SK-N-SH (cell line): Measurements from ENCODE around the gene KLC1. TPM values are rescaled to one million over a fixed set of nuclear protein-coding genes. Genes with fewer than 3 reads are reported as not detected.

Source experiments
- CTCF ChIA-PET: fragments of 300-600, 350-600 bp; formaldehyde crosslinking; extraction: SDS; loops from one replicate; lab custom pipeline; 2021; lab: Yijun Ruan, JAX
- POLR2A ChIA-PET: fragments of 350-600 bp; sonication (Branson Sonifier 250); formaldehyde crosslinking; extraction: SDS; loops from one replicate; lab custom pipeline; 2020; ENCODE audit warnings: antibody characterized with exemption, inconsistent platforms; lab: Yijun Ruan, JAX
- DNase-seq: peaks from one replicate; pipeline ENCODE4 v3.0.0; 2012
- H2AFZ ChIP-seq: fragments of 200-600 bp; sonication (generic); 2 replicates; pipeline ENCODE4 v1.8.1; 2016; ENCODE audit warnings: antibody characterized with exemption, mild to moderate bottlenecking, low read depth
- H3F3A ChIP-seq: fragments of 200-600 bp; sonication (generic); replicated peaks from 2 replicates; pipeline ENCODE3; 2016; ENCODE audit warnings: antibody characterized with exemption, mild to moderate bottlenecking; ENCODE audit not compliant: insufficient read depth
- H3K27ac ChIP-seq, 2 experiments: fragments of 200-500 bp in 1 of 2; fragments of 200-600 bp in 1 of 2; sonication (Bioruptor generic) in 1 of 2; sonication (generic), shearing (Covaris generic) in 1 of 2; 2 replicates each; pipeline versions ENCODE4 v1.5.1 to v1.6.1; 2014 to 2016; ENCODE audit warnings: low read depth in 2 of 2, inconsistent platforms in 1 of 2, low read length in 1 of 2, mild to moderate bottlenecking in 1 of 2, mixed read lengths in 1 of 2
- H3K27me3 ChIP-seq: fragments of 200-600 bp; sonication (generic), shearing (Covaris generic); 2 replicates; pipeline ENCODE4 v1.6.1; 2016; ENCODE audit warnings: mixed run types; ENCODE audit not compliant: insufficient read depth
- H3K36me3 ChIP-seq, 2 experiments: fragments of 200-500 bp in 1 of 2; fragments of 200-600 bp in 1 of 2; sonication (Bioruptor generic) in 1 of 2; sonication (generic) in 1 of 2; replicated peaks in 1 of 2; 2 replicates each; pipeline versions ENCODE3 to v1.5.1; 2014 to 2016; ENCODE audit warnings: low read length in 1 of 2, mild to moderate bottlenecking in 1 of 2; ENCODE audit not compliant: insufficient read depth in 2 of 2, control insufficient read depth in 1 of 2
- H3K4me1 ChIP-seq, 2 experiments: fragments of 200-500 bp in 1 of 2; fragments of 200-600 bp in 1 of 2; sonication (Bioruptor generic) in 1 of 2; sonication (generic), shearing (Covaris generic) in 1 of 2; 2 replicates each; pipeline versions ENCODE4 v1.5.1 to v1.6.1; 2014 to 2016; ENCODE audit warnings: low read depth in 1 of 2, low read length in 1 of 2, mixed run types in 1 of 2; ENCODE audit not compliant: insufficient read depth in 2 of 2, control insufficient read depth in 1 of 2
- H3K4me2 ChIP-seq: fragments of 200-600 bp; sonication (generic), shearing (Covaris generic); 2 replicates; pipeline ENCODE4 v1.6.1; 2017; ENCODE audit warnings: mixed run types
- H3K4me3 ChIP-seq, 2 experiments: fragments of 200-500 bp in 1 of 2; fragments of 200-600 bp in 1 of 2; sonication (Bioruptor generic) in 1 of 2; sonication (generic), shearing (Covaris generic) in 1 of 2; 2 replicates each; pipeline versions ENCODE4 v1.5.1 to v1.8.1; 2014 to 2016; ENCODE audit warnings: low read depth in 2 of 2, inconsistent platforms in 1 of 2, low read length in 1 of 2, mild to moderate bottlenecking in 1 of 2, mixed read lengths in 1 of 2, moderate library complexity in 1 of 2
- H3K79me2 ChIP-seq: fragments of 200-600 bp; sonication (generic); 2 replicates; pipeline ENCODE4 v1.8.1; 2017; ENCODE audit warnings: mild to moderate bottlenecking; ENCODE audit not compliant: insufficient read depth
- H3K9ac ChIP-seq: fragments of 200-600 bp; sonication (generic); 2 replicates; pipeline ENCODE4 v1.6.1; 2017; ENCODE audit warnings: mixed run types
- H3K9me2 ChIP-seq: fragments of 200-600 bp; sonication (generic); 2 replicates; pipeline ENCODE4 v1.6.1; 2017; ENCODE audit warnings: mixed run types
- H3K9me3 ChIP-seq: fragments of 200-600 bp; sonication (generic); 2 replicates; pipeline ENCODE4 v1.6.1; 2017; ENCODE audit warnings: mixed run types, mild to moderate bottlenecking, moderate library complexity
- H4K20me1 ChIP-seq: fragments of 200-600 bp; sonication (generic); 2 replicates; pipeline ENCODE4 v1.6.1; 2017; ENCODE audit warnings: mild to moderate bottlenecking, mixed run types; ENCODE audit not compliant: insufficient read depth
- EZH2phosphoT487 ChIP-seq: fragments of 200-600 bp; sonication (generic); IDR thresholded peaks from 2 replicates; pipeline ENCODE4 v1.6.1; 2017; ENCODE audit warnings: low read depth, mixed run types, mild to moderate bottlenecking, antibody characterized with exemption, moderate library complexity, borderline replicate concordance
- FOSL2 ChIP-seq: IDR thresholded peaks from 2 replicates; pipeline ENCODE4 v1.4.0; 2012; ENCODE audit warnings: low read depth, mild to moderate bottlenecking, moderate library complexity, borderline replicate concordance
- GABPA ChIP-seq: IDR thresholded peaks from 2 replicates; pipeline ENCODE4 v1.4.0; 2012; ENCODE audit warnings: low read depth, mild to moderate bottlenecking
- MXI1 ChIP-seq: IDR thresholded peaks from 2 replicates; pipeline ENCODE4 v1.6.1; 2012; ENCODE audit warnings: mild to moderate bottlenecking, low read depth, low read length, improper control_type of control experiment
- PBX3 ChIP-seq: IDR thresholded peaks from 2 replicates; pipeline ENCODE4; 2012
- SIN3A ChIP-seq: IDR thresholded peaks from 2 replicates; pipeline ENCODE4 v1.6.1; 2012; ENCODE audit warnings: low read depth, mild to moderate bottlenecking, low read length, moderate library complexity, borderline replicate concordance
- USF2 ChIP-seq: fragments of 150-350 bp; IDR thresholded peaks from 2 replicates; pipeline ENCODE4 v1.6.1; 2017; ENCODE audit warnings: antibody characterized with exemption, low read length, low read depth, borderline replicate concordance
- WGBS: methylation state at CpG from one replicate; pipeline ENCODE4 v1.1.6; 2017; ENCODE audit warnings: low lambda C conversion rate; 5-methylcytosine and 5-hydroxymethylcytosine counted together
- polyA plus RNA-seq, 3 experiments: library from polyadenylated mRNA; depleted of rRNA; stranded (reverse); fragments of >200 nt; gene quantifications; 2 replicates each; pipeline ENCODE4 v1.2.3, GENCODE V29; 2012
- TF ChIP-seq, protein P1 (sequence below): IDR thresholded peaks from 2 replicates; pipeline ENCODE4 v1.4.0; 2012; ENCODE audit warnings: low read depth
- TF ChIP-seq, protein P2 (sequence below): IDR thresholded peaks from 2 replicates; pipeline ENCODE4 v1.6.1; 2012; ENCODE audit warnings: mild to moderate bottlenecking, low read depth, low read length, moderate library complexity

Gene KLC1
- polyA plus RNA-seq, 1 of the 3 experiments (the other 2 are of a cell fraction) = 308 TPM

DNA sequence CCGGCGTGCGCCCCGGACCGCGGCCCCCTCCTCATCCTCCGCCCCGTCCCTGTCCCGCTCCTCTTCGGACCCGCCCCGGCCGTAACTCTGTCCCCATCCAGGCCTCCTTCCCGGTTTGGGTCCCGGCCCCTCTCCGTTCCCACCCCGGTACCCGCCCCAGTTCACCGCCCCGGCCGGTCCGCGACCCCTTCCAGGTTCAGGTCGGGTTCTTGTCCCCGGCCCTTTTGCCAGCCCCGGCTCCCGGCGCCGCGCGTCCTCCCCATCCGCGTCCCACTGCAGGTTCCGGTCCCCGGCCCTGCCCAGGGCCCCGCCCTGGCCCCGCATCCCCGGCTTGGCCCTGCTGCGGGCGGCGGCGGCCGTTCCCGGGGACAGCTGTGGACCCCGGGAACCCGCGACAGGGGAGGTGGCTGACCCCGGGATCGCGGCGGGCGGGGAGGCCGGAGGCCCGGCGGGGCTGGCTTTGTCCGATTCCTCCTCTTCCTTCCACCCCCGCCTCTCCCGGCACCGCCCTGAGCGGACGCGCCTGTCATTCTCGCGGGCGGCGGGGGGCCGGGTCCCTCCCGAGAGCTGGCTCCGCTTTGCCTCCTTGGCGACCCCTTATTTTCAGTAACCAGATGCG is 601 bp downstream of the KLC1 start:
- POLR2A ChIA-PET = interaction anchor here (0.6 to 1.8 kb wide), 3 partner anchors 13 to 74 kb away, joined by 3 to 5 read pairs (median 3); no protein-coding TSS in a partner anchor
- Histone ChIP-seq H3K36me3 (peaks cover 0 to 11% of the 10 kb centered on the region in 2 experiments), H3K9me3 (no peaks in the 10 kb centered on the region)
- TF ChIP-seq USF2 (no peak), SIN3A (peak; percentile 52; the same call in 1 of the 2 replicates), GABPA (peak; percentile 33; the same call in 1 of the 2 replicates), PBX3 (0 out of 2 replicates have a peak, but pooled peaks have one; percentile 20)
- TF ChIP-seq, protein P1, sequence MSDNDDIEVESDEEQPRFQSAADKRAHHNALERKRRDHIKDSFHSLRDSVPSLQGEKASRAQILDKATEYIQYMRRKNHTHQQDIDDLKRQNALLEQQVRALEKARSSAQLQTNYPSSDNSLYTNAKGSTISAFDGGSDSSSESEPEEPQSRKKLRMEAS = 0 out of 2 replicates have a peak, but pooled peaks have one; percentile 14
- TF ChIP-seq, all 33 proteins: peak for 4
- Histone ChIP-seq H4K20me1 (peaks cover 48% of the 10 kb centered on the region), H3K27ac (peak overlapping the region; percentile 87 to 93; a peak in 3 of 4 replicates), H3K79me2 (peaks cover 61% of the 10 kb centered on the region), H3K9ac (peak overlapping the region; percentile 88), H3K4me2 (peak overlapping the region; percentile 80), H3K27me3 (no peaks in the 10 kb centered on the region), H3K4me3 (peak overlapping the region; percentile 72 to 76), H3F3A (peaks cover 20% of the 10 kb centered on the region), H3K9me2 (no peaks in the 10 kb centered on the region), H3K4me1 (peaks cover 13 to 21% of the 10 kb centered on the region in 2 experiments), H2AFZ (no peak overlapping the region)
- CTCF ChIA-PET = interaction anchor here (1.3 to 3.1 kb wide), 3 partner anchors 9 to 55 kb away, joined by 4 to 11 read pairs (median 4); no protein-coding TSS in a partner anchor
- DNase-seq = peak; percentile 87
- 1% methylated on average over 60 of the region's 71 CpGs for WGBS

DNA sequence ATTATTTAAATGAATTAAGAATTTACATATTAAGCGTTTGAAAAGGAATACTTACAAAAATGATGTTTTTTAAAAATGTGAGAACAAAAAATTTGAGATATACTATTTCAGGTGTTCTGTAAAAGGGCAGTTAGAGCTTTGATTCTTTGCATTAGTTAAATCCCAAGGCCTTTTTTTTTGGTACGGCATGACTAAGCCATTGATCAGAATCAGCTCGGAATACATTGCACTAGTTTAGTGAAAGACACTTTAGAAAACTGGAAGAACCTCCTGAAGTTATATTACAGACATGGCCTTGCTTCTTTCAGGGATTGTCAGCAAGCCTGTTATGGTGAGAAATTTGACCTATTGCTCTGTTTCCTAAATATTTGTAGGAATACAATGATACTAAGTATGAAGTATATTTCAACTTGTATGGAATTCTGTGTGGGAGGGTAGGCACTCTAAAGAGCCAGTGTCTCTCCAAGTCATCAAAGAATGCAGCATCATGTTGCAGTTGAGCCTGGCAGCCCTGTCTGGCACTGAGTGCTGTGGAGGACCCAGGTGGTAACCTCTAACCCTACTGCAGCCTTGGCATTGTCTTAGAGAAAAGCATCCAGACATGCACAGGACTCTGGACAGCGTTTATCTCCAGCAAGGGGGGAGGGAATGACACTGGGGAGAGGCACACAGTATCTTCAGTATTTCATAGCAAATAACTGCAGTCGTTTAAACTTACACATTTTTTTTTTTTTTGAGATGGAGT is 1.5 kb downstream of the KLC1 start:
- peaks cover 0 to 20% of the 10 kb centered on the region in 2 experiments for H3K36me3 ChIP-seq
- CTCF ChIA-PET = interaction anchor here (1.3 kb wide), 2 partner anchors 10 to 56 kb away, joined by 4 read pairs; no protein-coding TSS in a partner anchor
- peak overlapping the region; percentile 80 for H3K4me2 ChIP-seq
- H3K9me2 ChIP-seq = no peaks in the 10 kb centered on the region
- no peaks in the 10 kb centered on the region for H3K9me3 ChIP-seq
- no peak overlapping the region for H2AFZ ChIP-seq
- H3K27ac ChIP-seq = peak overlapping the region in 1 of 2 experiments; percentile 93; a peak in 3 of 4 replicates
- peaks cover 13% of the 10 kb centered on the region in 2 experiments for H3K4me1 ChIP-seq
- H3K79me2 ChIP-seq = peaks cover 70% of the 10 kb centered on the region
- 0 out of 2 replicates have a peak, but pooled peaks have one; percentile 12 for TF ChIP-seq FOSL2
- no peak for TF ChIP-seq EZH2phosphoT487
- TF ChIP-seq MXI1 = 0 out of 2 replicates have a peak, but pooled peaks have one; percentile 18
- TF ChIP-seq, protein P2, sequence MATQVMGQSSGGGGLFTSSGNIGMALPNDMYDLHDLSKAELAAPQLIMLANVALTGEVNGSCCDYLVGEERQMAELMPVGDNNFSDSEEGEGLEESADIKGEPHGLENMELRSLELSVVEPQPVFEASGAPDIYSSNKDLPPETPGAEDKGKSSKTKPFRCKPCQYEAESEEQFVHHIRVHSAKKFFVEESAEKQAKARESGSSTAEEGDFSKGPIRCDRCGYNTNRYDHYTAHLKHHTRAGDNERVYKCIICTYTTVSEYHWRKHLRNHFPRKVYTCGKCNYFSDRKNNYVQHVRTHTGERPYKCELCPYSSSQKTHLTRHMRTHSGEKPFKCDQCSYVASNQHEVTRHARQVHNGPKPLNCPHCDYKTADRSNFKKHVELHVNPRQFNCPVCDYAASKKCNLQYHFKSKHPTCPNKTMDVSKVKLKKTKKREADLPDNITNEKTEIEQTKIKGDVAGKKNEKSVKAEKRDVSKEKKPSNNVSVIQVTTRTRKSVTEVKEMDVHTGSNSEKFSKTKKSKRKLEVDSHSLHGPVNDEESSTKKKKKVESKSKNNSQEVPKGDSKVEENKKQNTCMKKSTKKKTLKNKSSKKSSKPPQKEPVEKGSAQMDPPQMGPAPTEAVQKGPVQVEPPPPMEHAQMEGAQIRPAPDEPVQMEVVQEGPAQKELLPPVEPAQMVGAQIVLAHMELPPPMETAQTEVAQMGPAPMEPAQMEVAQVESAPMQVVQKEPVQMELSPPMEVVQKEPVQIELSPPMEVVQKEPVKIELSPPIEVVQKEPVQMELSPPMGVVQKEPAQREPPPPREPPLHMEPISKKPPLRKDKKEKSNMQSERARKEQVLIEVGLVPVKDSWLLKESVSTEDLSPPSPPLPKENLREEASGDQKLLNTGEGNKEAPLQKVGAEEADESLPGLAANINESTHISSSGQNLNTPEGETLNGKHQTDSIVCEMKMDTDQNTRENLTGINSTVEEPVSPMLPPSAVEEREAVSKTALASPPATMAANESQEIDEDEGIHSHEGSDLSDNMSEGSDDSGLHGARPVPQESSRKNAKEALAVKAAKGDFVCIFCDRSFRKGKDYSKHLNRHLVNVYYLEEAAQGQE = peak; percentile 84
- H3K27me3 ChIP-seq = no peaks in the 10 kb centered on the region
- DNase-seq = no peak
- 13% methylated on average over 5 of the region's 5 CpGs for WGBS
- peaks cover 57% of the 10 kb centered on the region for H4K20me1 ChIP-seq
- H3K9ac ChIP-seq = peak overlapping the region; percentile 88
- POLR2A ChIA-PET = interaction anchor here (0.6 kb wide), 1 partner anchor 14 kb away, joined by 3 read pairs; no protein-coding TSS in a partner anchor
- peaks cover 20% of the 10 kb centered on the region for H3F3A ChIP-seq
- peak overlapping the region; percentile 72 to 76 for H3K4me3 ChIP-seq
